Body of pancreas (tissue), 4 donors: Measurements from ENCODE around the gene SAP30L. TPM values are rescaled to one million over a fixed set of nuclear protein-coding genes. Genes with fewer than 3 reads are reported as not detected.

Source experiments
- ATAC-seq: fragments of 150-250 bp; one replicate; pipeline ENCODE4 v1.9.1; 2016
- DNase-seq, 4 donors: peaks; one replicate each; pipeline ENCODE4 v3.0.0-alpha.2; 2019
- H3K27ac ChIP-seq, 4 donors: fragments of 200-600 bp; sonication (generic); 1 replicate in 3 of 4; 2 replicates in 1 of 4; pipeline versions ENCODE4 v1.5.1 to v1.6.1; 2016 to 2019; ENCODE audit warnings: mild to moderate bottlenecking in 1 of 4, mixed read lengths in 1 of 4, moderate library complexity in 1 of 4
- H3K27me3 ChIP-seq, 2 donors: fragments of 200-600 bp; sonication (generic); one replicate each; pipeline ENCODE4 v1.6.0; 2016; ENCODE audit warnings: mild to moderate bottlenecking in 1 of 2
- H3K36me3 ChIP-seq, 2 donors: fragments of 200-600 bp; sonication (generic); replicated peaks in 1 of 2; 2 replicates each; pipeline ENCODE4 v1.5.1; 2016; ENCODE audit warnings: low read depth in 2 of 2; ENCODE audit not compliant: insufficient read depth in 1 of 2
- H3K4me1 ChIP-seq: fragments of 200-600 bp; sonication (generic); one replicate; pipeline ENCODE4 v1.6.0; 2016
- H3K4me3 ChIP-seq, 2 donors: fragments of 200-600 bp; sonication (generic); 1 replicate in 1 of 2; 2 replicates in 1 of 2; pipeline ENCODE4 v1.5.1; 2016 to 2019
- H3K9me3 ChIP-seq, 3 donors: fragments of 200-600 bp; sonication (generic); 1 replicate in 2 of 3; 2 replicates in 1 of 3; pipeline ENCODE4 v1.5.1; 2016
- POLR2A ChIP-seq, 3 donors: fragments of 450-650 bp; IDR thresholded peaks; one replicate each; pipeline ENCODE4 v1.6.1; 2016; ENCODE audit warnings: antibody characterized with exemption in 3 of 3, mild to moderate bottlenecking in 2 of 3
- WGBS, 2 donors: methylation state at CpG; one replicate each; pipeline ENCODE4 v1.1.5; 2017; 5-methylcytosine and 5-hydroxymethylcytosine counted together
- intact Hi-C: fragments of 100-400 bp; cut with DNase I; formaldehyde crosslinking; loops from one replicate; pipeline ENCODE4 v1.15.1; 2023
- total RNA-seq, 2 donors: library from RNA; depleted of rRNA; stranded (reverse); fragments of >200 nt; gene quantifications; one replicate each; pipeline ENCODE4 v1.1.0, GENCODE V29; 2016
- TF ChIP-seq, protein P1 (sequence below), 7 experiments: fragments of 450-650 bp in 4 of 7; fragments of 200-600 bp in 3 of 7; sonication (generic) in 3 of 7; IDR thresholded peaks; one replicate each; pipeline ENCODE4 v1.5.1; 2016 to 2019; ENCODE audit warnings: antibody characterized with exemption in 7 of 7

SAP30L gene
- total RNA-seq, 2 donors from 2014 or later, result 11.7 to 15.5 TPM

DNA sequence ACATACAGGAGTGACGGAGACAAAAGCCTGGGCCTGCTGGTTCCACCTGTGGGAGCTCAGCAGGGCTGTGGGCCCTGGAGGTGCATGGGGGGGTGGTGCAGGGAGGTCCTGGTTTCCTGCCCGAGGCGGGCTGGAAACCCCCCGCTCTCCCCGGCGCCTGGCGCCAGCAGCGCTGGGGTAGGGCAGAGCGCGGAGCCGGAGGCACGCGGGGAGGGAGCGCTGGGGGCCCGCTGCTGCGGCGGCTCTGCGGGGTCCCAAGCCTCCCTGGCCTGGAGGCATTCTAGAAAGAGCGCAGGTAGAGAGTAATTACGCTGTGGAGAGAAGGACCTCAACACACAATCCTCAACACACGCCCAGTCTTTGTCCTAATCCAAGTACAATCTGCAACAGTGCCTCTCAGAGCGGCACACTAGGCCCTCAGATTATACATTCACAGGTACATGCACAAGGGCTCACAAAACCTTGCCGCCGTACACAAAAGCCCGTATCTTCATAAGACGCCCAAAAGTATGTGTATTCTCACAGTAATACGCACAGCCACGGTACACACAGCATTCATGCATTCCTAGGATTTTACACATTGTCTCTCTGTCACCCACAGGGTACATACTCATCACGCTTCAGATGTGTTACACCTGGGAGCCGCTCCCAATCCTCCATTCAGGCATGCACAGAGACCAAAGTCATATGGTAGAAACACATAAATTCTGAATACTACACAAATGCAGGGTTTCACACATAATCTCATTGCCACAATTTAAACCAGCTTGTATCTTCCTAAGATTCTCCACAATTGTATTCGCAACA lies 34.4 kb downstream of the SAP30L start:
- no peak for DNase-seq
- no peak for TF ChIP-seq POLR2A (IDR thresholded peaks at IDR 0.05)
- TF ChIP-seq, protein P1, sequence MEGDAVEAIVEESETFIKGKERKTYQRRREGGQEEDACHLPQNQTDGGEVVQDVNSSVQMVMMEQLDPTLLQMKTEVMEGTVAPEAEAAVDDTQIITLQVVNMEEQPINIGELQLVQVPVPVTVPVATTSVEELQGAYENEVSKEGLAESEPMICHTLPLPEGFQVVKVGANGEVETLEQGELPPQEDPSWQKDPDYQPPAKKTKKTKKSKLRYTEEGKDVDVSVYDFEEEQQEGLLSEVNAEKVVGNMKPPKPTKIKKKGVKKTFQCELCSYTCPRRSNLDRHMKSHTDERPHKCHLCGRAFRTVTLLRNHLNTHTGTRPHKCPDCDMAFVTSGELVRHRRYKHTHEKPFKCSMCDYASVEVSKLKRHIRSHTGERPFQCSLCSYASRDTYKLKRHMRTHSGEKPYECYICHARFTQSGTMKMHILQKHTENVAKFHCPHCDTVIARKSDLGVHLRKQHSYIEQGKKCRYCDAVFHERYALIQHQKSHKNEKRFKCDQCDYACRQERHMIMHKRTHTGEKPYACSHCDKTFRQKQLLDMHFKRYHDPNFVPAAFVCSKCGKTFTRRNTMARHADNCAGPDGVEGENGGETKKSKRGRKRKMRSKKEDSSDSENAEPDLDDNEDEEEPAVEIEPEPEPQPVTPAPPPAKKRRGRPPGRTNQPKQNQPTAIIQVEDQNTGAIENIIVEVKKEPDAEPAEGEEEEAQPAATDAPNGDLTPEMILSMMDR (IDR thresholded peaks at IDR 0.05), result no peak
- no peak for ATAC-seq
- Histone ChIP-seq H3K36me3 (no peaks in the 10 kb centered on the region), H3K4me3 (no peak overlapping the region), H3K27me3 (peaks cover 5 to 95% of the 10 kb centered on the region in 2 donors), H3K9me3 (no peaks in the 10 kb centered on the region), H3K27ac (no peak overlapping the region), H3K4me1 (peaks cover 72% of the 10 kb centered on the region)
- 17 to 19% methylated on average over 17 to 20 of the region's 31 CpGs for WGBS, 2 donors
- intact Hi-C loops, result no loop called here

DNA sequence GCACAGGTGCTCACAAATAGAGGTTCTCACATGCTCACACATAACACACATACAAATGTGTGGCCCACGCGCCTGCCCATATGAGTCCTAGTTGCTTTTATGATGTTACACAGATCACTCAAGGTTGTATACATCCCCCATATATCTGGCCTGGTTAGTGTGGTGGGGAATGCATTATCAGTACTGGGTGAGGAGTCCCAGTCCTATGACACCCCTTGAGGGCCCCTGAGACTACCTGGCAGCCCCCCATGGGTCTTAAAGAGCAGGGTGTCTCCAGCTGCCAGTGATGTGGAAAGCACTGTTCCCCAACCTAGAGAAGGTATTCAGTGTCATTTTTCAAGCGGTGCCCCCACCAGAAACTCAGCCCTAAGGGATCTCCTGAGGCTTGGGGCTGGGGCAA lies 35.0 kb downstream of the SAP30L start:
- WGBS, 2 donors, result 20 to 24% methylated on average over 2 to 3 of the region's 3 CpGs
- DNase-seq, result no peak
- H3K4me3 ChIP-seq, result no peak overlapping the region
- no peaks in the 10 kb centered on the region for H3K36me3 ChIP-seq
- TF ChIP-seq, protein P1 (IDR thresholded peaks at IDR 0.05), result no peak
- no peak for TF ChIP-seq POLR2A (IDR thresholded peaks at IDR 0.05)
- intact Hi-C loops, result no loop called here
- peaks cover 5 to 95% of the 10 kb centered on the region in 2 donors for H3K27me3 ChIP-seq
- ATAC-seq, result no peak
- H3K27ac ChIP-seq, result no peak overlapping the region
- no peaks in the 10 kb centered on the region for H3K9me3 ChIP-seq
- peaks cover 65% of the 10 kb centered on the region for H3K4me1 ChIP-seq

DNA sequence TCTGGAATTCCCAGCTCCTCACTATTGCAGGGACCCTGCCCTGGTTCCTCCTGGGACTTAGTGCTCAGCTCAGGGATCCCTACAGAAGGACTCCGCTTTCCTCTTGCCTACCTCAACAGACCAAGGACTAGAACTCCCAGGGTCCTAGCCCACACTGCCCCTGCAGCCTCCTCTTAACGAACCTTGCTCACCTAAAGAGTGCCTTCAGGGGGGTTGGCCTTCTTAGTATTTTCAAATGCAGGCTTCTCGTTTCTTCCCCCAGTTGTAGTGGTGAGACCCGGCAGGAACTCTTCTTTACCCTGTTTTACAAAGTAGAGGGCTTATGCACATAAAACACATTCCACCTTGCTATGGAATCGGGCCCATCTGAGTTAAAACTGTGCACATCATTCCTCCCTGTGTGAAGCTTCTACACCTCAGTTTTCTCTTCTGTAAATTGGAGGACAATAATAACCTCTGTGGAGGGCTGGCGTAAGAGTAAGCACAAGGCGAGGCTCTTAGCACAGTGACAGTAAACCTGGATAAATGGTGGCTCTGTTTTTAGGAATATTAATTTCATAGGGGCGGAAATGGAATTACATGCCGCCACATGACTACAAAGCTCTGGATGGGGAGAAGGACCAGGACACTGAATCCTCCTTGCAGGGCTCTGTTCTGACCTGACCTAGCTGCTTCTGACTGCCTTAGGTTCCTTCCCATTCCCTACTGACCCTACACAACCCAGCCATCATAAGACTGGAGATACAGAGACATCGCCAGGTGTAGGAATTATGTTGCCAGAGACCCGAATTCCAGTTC lies 36.0 kb downstream of the SAP30L start:
- H3K4me1 ChIP-seq, result peaks cover 55% of the 10 kb centered on the region
- WGBS, 2 donors, result 22 to 32% methylated on average over 11 of the region's 11 CpGs
- H3K27me3 ChIP-seq, result peaks cover 5 to 94% of the 10 kb centered on the region in 2 donors
- TF ChIP-seq, protein P1 (IDR thresholded peaks at IDR 0.05), result no peak
- TF ChIP-seq POLR2A (IDR thresholded peaks at IDR 0.05), result no peak
- DNase-seq (no peak), ATAC-seq (no peak)
- intact Hi-C loops, result no loop called here
- no peaks in the 10 kb centered on the region for H3K9me3 ChIP-seq
- H3K4me3 ChIP-seq, result no peak overlapping the region
- no peaks in the 10 kb centered on the region for H3K36me3 ChIP-seq
- H3K27ac ChIP-seq, result no peak overlapping the region

DNA sequence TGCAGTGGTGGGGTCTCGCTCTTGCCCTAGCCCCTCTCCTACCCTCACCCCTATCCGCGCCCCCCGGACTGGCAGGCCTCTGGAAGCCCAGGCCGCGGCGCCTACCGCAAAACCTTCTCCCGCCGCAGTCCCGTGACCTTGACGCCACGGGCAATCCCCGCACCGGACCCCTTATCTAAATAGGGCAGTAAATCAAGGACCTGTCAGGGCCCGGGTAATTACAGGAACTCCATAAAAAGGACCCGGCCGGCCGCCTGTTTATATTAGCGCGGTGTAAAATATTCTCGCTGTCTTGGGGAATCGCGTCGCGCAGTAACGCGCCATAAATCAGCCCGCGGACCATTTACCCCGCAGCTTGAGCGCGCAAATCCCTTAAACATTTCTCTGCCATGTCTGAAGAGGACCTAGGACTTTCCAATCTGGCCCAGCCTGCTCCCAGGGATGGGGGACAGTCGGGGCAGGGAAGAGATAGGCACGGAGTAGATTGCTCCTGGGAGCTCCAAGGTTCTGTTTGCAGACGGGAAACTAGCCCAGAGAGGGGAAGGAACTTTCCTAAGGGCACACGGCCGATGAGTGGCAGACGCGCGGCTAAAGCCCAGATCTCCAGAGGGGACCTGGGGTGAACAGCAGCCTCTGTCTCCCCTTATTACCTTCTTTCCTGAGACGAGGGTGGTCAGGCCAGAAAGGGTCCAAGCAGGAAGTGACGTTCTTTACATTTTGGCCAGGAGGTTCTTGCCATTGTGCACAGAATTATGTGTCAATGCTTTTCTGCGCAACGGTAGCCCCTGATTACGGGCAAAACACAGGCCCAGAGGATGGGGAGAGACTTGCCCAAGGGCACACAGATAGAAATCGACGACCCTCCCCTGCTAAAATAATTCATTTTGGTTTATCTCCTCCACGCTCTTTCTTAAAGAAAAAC lies 37.0 kb downstream of the SAP30L start:
- 7 to 9% methylated on average over 32 to 49 of the region's 49 CpGs for WGBS, 2 donors
- no peak for ATAC-seq
- no peak overlapping the region for H3K4me3 ChIP-seq
- peaks cover 45% of the 10 kb centered on the region for H3K4me1 ChIP-seq
- no peak overlapping the region for H3K27ac ChIP-seq
- intact Hi-C loops, result no loop called here
- TF ChIP-seq, protein P1 (IDR thresholded peaks at IDR 0.05), result no peak
- TF ChIP-seq POLR2A (IDR thresholded peaks at IDR 0.05), result no peak
- DNase-seq, result peak in 2 of 4 donors; percentile 20 to 34
- no peaks in the 10 kb centered on the region for H3K36me3 ChIP-seq
- H3K9me3 ChIP-seq, result no peaks in the 10 kb centered on the region
- H3K27me3 ChIP-seq, result peaks cover 5 to 90% of the 10 kb centered on the region in 2 donors
